Measurements from ENCODE around the gene NAPEPLD.
"Not testable (repeated sequence)": the region's sequence is repeated elsewhere in the genome, so short reads cannot be mapped to it uniquely, and the experiment has no call there.

GRCh38 chr7:103161998-103162616 lies 13.2 kb upstream of the NAPEPLD start:
- TF ChIP-seq CTCF (conservative IDR thresholded peaks at IDR 0.05); EZH2 (IDR thresholded peaks at IDR 0.05; ENCODE audit: low read depth): not testable (repeated sequence)

Data from PC-9 (cell line).